ENCODE results near the gene FAM120A.

- TF ChIP-seq POLR2A (IDR thresholded peaks at IDR 0.05) (no peak), CTCF (IDR thresholded peaks at IDR 0.05) (no peak)
Observed at GRCh38 chr9:93587284-93587650, 135.8 kb downstream of the FAM120A start.
